CD4-positive, CD25-positive, alpha-beta regulatory T cell (primary cell): ENCODE data around the gene BAIAP2L2. TPM values are rescaled to one million over a fixed set of nuclear protein-coding genes. Genes with fewer than 3 reads are reported as not detected.
"Not testable (repeated sequence)": the region's sequence is repeated elsewhere in the genome, so short reads cannot be mapped to it uniquely, and the experiment has no call there.

ENCODE experiments used
- ATAC-seq, 2 donors: fragments of 150-1000 bp; cut with Tn5 transposase; one replicate each; pipeline ENCODE4 v1.10.0; 2021; ENCODE audit warnings: low read depth in 2 of 2, moderate number of reproducible peaks in 2 of 2, moderate library complexity in 1 of 2
- DNase-seq, 3 donors: peaks; one replicate each; pipeline versions ENCODE4 v3.0.0 to v3.0.0-alpha.2; 2012 to 2022; ENCODE audit warnings: mixed read lengths in 1 of 3
- H3K27ac ChIP-seq: one replicate; pipeline ENCODE4 v1.7.0; 2013; ENCODE audit warnings: mild to moderate bottlenecking, low read length; ENCODE audit not compliant: insufficient read depth, poor library complexity, severe bottlenecking
- H3K27me3 ChIP-seq: one replicate; pipeline ENCODE4 v1.7.0; 2013; ENCODE audit warnings: low read length; ENCODE audit not compliant: control insufficient read depth, insufficient read depth
- H3K36me3 ChIP-seq: one replicate; pipeline ENCODE4 v1.7.0; 2013; ENCODE audit warnings: mild to moderate bottlenecking, low read length, moderate library complexity; ENCODE audit not compliant: control insufficient read depth, insufficient read depth
- H3K4me1 ChIP-seq: 2 replicates; pipeline ENCODE4 v1.7.0; 2013; ENCODE audit warnings: mild to moderate bottlenecking, low read length; ENCODE audit not compliant: insufficient read depth, control insufficient read depth, poor library complexity, severe bottlenecking
- H3K4me3 ChIP-seq: one replicate; pipeline ENCODE4 v1.7.0; 2013; ENCODE audit warnings: low read depth, mild to moderate bottlenecking, low read length, moderate library complexity
- H3K9me3 ChIP-seq, 2 experiments: 1 replicate in 1 of 2; 2 replicates in 1 of 2; pipeline ENCODE4 v1.7.0; 2013; ENCODE audit warnings: low read length in 2 of 2, mild to moderate bottlenecking in 1 of 2, moderate library complexity in 1 of 2; ENCODE audit not compliant: control insufficient read depth in 2 of 2
- H3K27ac Mint-ChIP-seq, 3 donors: one replicate each; pipeline ENCODE4 v1.8.0; 2020 to 2022; ENCODE audit warnings: mild to moderate bottlenecking in 3 of 3, mixed read lengths in 3 of 3, moderate library complexity in 2 of 3
- H3K27me3 Mint-ChIP-seq: one replicate; pipeline ENCODE4 v1.8.0; 2022; ENCODE audit warnings: mild to moderate bottlenecking, mixed read lengths
- H3K36me3 Mint-ChIP-seq: one replicate; pipeline ENCODE4 v1.8.0; 2020; ENCODE audit warnings: mixed read lengths
- H3K4me1 Mint-ChIP-seq, 4 donors: one replicate each; pipeline ENCODE4 v1.8.0; 2020 to 2022; ENCODE audit warnings: mixed read lengths in 4 of 4, mild to moderate bottlenecking in 1 of 4
- H3K4me3 Mint-ChIP-seq, 4 donors: one replicate each; pipeline ENCODE4 v1.8.0; 2020 to 2022; ENCODE audit warnings: mild to moderate bottlenecking in 4 of 4, mixed read lengths in 4 of 4, moderate library complexity in 3 of 4
- H3K9me3 Mint-ChIP-seq, 7 donors: one replicate each; pipeline ENCODE4 v1.8.0; 2020 to 2022; ENCODE audit warnings: mixed read lengths in 7 of 7, mild to moderate bottlenecking in 3 of 7, moderate library complexity in 2 of 7
- polyA plus RNA-seq, 4 donors: library from polyadenylated mRNA; unstranded; fragments of 300-500 nt; fragmentation: Illumina TruSeq; gene quantifications; one replicate each; pipeline ENCODE4 v1.2.3, GENCODE V29; 2021
- total RNA-seq: library from RNA; stranded (reverse); gene quantifications from one replicate; pipeline ENCODE4 v1.2.3, GENCODE V29; 2022

Gene BAIAP2L2
- total and polyA plus RNA-seq, 5 donors from 2014 or later = 1.2 TPM; not detected in 4

GRCh38 chr22:38118182-38118581 is 7.7 kb upstream of the BAIAP2L2 start:
- Histone ChIP-seq H3K27ac (no peak overlapping the region), H3K9me3 (no peaks in the 10 kb centered on the region), H3K36me3 (peaks cover 3% of the 10 kb centered on the region), H3K4me1 (no peaks in the 10 kb centered on the region), H3K27me3 (no peaks in the 10 kb centered on the region), H3K4me3 (no peak overlapping the region)
- ATAC-seq (no peak), DNase-seq (no peak)
- H3K36me3 Mint-ChIP-seq = peaks cover 14% of the 10 kb centered on the region
- H3K4me1 Mint-ChIP-seq = peaks cover 2 to 7% (median 4%) of the 10 kb centered on the region in 4 donors
- H3K27ac Mint-ChIP-seq = no peak overlapping the region
- H3K4me3 Mint-ChIP-seq = no peak overlapping the region
- no peaks in the 10 kb centered on the region for H3K9me3 Mint-ChIP-seq
- peaks cover 5% of the 10 kb centered on the region for H3K27me3 Mint-ChIP-seq

- peaks cover 16% of the 10 kb centered on the region for H3K36me3 Mint-ChIP-seq
- H3K4me1 Mint-ChIP-seq, H3K27ac ChIP-seq, H3K36me3 ChIP-seq, H3K27me3 Mint-ChIP-seq, DNase-seq, H3K27me3 ChIP-seq, H3K4me3 Mint-ChIP-seq, ATAC-seq, H3K27ac Mint-ChIP-seq, H3K9me3 Mint-ChIP-seq, H3K4me1 ChIP-seq, H3K4me3 ChIP-seq, H3K9me3 ChIP-seq: not testable (repeated sequence)
Observed at GRCh38 chr22:38117556-38117955, 7.1 kb upstream of the BAIAP2L2 start.

- H3K9me3 Mint-ChIP-seq = peaks cover 0 to 1% (median 0%) of the 10 kb centered on the region in 7 donors
- Histone ChIP-seq H3K9me3 (no peaks in the 10 kb centered on the region), H3K27me3 (no peaks in the 10 kb centered on the region), H3K4me3 (no peak overlapping the region), H3K27ac (no peak overlapping the region), H3K36me3 (peaks cover 3% of the 10 kb centered on the region), H3K4me1 (no peaks in the 10 kb centered on the region)
- peaks cover 2 to 7% (median 4%) of the 10 kb centered on the region in 4 donors for H3K4me1 Mint-ChIP-seq
- ATAC-seq (no peak), DNase-seq (no peak)
- H3K36me3 Mint-ChIP-seq = peaks cover 16% of the 10 kb centered on the region
- no peak overlapping the region for H3K27ac Mint-ChIP-seq
- H3K4me3 Mint-ChIP-seq = no peak overlapping the region
- H3K27me3 Mint-ChIP-seq = peaks cover 5% of the 10 kb centered on the region
Observed at GRCh38 chr22:38115423-38116205, 5.1 kb upstream of the BAIAP2L2 start.

GRCh38 chr22:38114484-38115398 is 4.3 kb upstream of the BAIAP2L2 start:
- H3K4me1 Mint-ChIP-seq = peaks cover 2 to 7% (median 4%) of the 10 kb centered on the region in 4 donors
- Histone ChIP-seq H3K4me3 (no peak overlapping the region), H3K36me3 (peaks cover 3% of the 10 kb centered on the region), H3K27me3 (no peaks in the 10 kb centered on the region), H3K9me3 (no peaks in the 10 kb centered on the region), H3K4me1 (no peaks in the 10 kb centered on the region), H3K27ac (no peak overlapping the region)
- H3K9me3 Mint-ChIP-seq = peaks cover 0 to 1% (median 0%) of the 10 kb centered on the region in 7 donors
- peak overlapping the region in 1 of 3 donors; percentile 31 for H3K27ac Mint-ChIP-seq
- H3K4me3 Mint-ChIP-seq = peak overlapping the region in 2 of 4 donors; percentile 51 to 72
- DNase-seq (peak; percentile 42 to 70 (median 62)), ATAC-seq (peak; percentile 62 to 70)
- peaks cover 14% of the 10 kb centered on the region for H3K36me3 Mint-ChIP-seq
- H3K27me3 Mint-ChIP-seq = peaks cover 5% of the 10 kb centered on the region

GRCh38 chr22:38112381-38112780 is 1.9 kb upstream of the BAIAP2L2 start:
- peaks cover 3% of the 10 kb centered on the region for H3K36me3 ChIP-seq
- ATAC-seq (no peak), DNase-seq (no peak)
- no peak overlapping the region for H3K4me3 Mint-ChIP-seq
- H3K4me3 ChIP-seq = no peak overlapping the region
- peaks cover 2 to 7% (median 4%) of the 10 kb centered on the region in 4 donors for H3K4me1 Mint-ChIP-seq
- no peaks in the 10 kb centered on the region for H3K9me3 ChIP-seq
- peaks cover 0 to 1% (median 0%) of the 10 kb centered on the region in 7 donors for H3K9me3 Mint-ChIP-seq
- no peaks in the 10 kb centered on the region for H3K4me1 ChIP-seq
- no peaks in the 10 kb centered on the region for H3K27me3 ChIP-seq
- no peak overlapping the region for H3K27ac Mint-ChIP-seq
- H3K36me3 Mint-ChIP-seq = peaks cover 10% of the 10 kb centered on the region
- peaks cover 10% of the 10 kb centered on the region for H3K27me3 Mint-ChIP-seq
- no peak overlapping the region for H3K27ac ChIP-seq

GRCh38 chr22:38111925-38112355 is 1.5 kb upstream of the BAIAP2L2 start:
- no peak overlapping the region for H3K27ac ChIP-seq
- no peaks in the 10 kb centered on the region for H3K9me3 ChIP-seq
- H3K27me3 ChIP-seq = no peaks in the 10 kb centered on the region
- H3K4me1 Mint-ChIP-seq = peaks cover 2 to 7% (median 4%) of the 10 kb centered on the region in 4 donors
- H3K27me3 Mint-ChIP-seq = peaks cover 10% of the 10 kb centered on the region
- DNase-seq (no peak), ATAC-seq (no peak)
- peaks cover 3% of the 10 kb centered on the region for H3K36me3 ChIP-seq
- H3K4me3 Mint-ChIP-seq = no peak overlapping the region
- H3K4me1 ChIP-seq = no peaks in the 10 kb centered on the region
- no peak overlapping the region for H3K4me3 ChIP-seq
- peaks cover 0 to 1% (median 0%) of the 10 kb centered on the region in 7 donors for H3K9me3 Mint-ChIP-seq
- H3K36me3 Mint-ChIP-seq = peaks cover 10% of the 10 kb centered on the region
- H3K27ac Mint-ChIP-seq = no peak overlapping the region

GRCh38 chr22:38110863-38111852 is 674 bp upstream of the BAIAP2L2 start:
- no peak for DNase-seq
- no peak overlapping the region for H3K4me3 Mint-ChIP-seq

More at GRCh38 chr22:38110863-38111852, 674 bp upstream of the BAIAP2L2 start:
- no peaks in the 10 kb centered on the region for H3K9me3 ChIP-seq
- H3K27ac ChIP-seq = no peak overlapping the region
- Mint-ChIP-seq H3K27ac (no peak overlapping the region), H3K4me1 (peaks cover 2 to 7% (median 4%) of the 10 kb centered on the region in 4 donors), H3K27me3 (peaks cover 10% of the 10 kb centered on the region), H3K36me3 (peaks cover 10% of the 10 kb centered on the region), H3K9me3 (peaks cover 0 to 1% (median 0%) of the 10 kb centered on the region in 7 donors)
- no peak for ATAC-seq
- no peak overlapping the region for H3K4me3 ChIP-seq
- no peaks in the 10 kb centered on the region for H3K27me3 ChIP-seq
- peaks cover 3% of the 10 kb centered on the region for H3K36me3 ChIP-seq
- no peaks in the 10 kb centered on the region for H3K4me1 ChIP-seq
